Psoas muscle (tissue), 8 donors: ENCODE results near the gene MSANTD7. TPM values are rescaled to one million over a fixed set of nuclear protein-coding genes. Genes with fewer than 3 reads are reported as not detected.

Source experiments
- ATAC-seq, 4 donors: fragments of 200-7000 bp; cut with Tn5 transposase; one replicate each; pipeline ENCODE4 v1.9.1; 2020; ENCODE audit warnings: moderate library complexity in 3 of 4, mild to moderate bottlenecking in 2 of 4
- DNase-seq, 2 donors: peaks; one replicate each; pipeline ENCODE4 v3.0.0-alpha.2; 2020
- H3K27ac ChIP-seq: fragments of 200-600 bp; one replicate; pipeline ENCODE4 v1.8.0; 2022
- H3K27me3 ChIP-seq, 3 donors: fragments of 200-600 bp in 1 of 3; one replicate each; pipeline versions ENCODE4 v1.6.1 to v1.8.0; 2013 to 2022; ENCODE audit warnings: low read length in 2 of 3, mild to moderate bottlenecking in 2 of 3, moderate library complexity in 1 of 3; ENCODE audit not compliant: insufficient read depth in 3 of 3
- H3K36me3 ChIP-seq, 2 donors: fragments of 200-600 bp in 1 of 2; one replicate each; pipeline versions ENCODE4 v1.6.1 to v1.8.0; 2013 to 2022; ENCODE audit warnings: low read depth in 1 of 2, mild to moderate bottlenecking in 1 of 2, moderate library complexity in 1 of 2; ENCODE audit not compliant: insufficient read depth in 1 of 2
- H3K4me1 ChIP-seq: fragments of 200-600 bp; one replicate; pipeline ENCODE4 v1.8.0; 2022
- H3K4me3 ChIP-seq: fragments of 200-600 bp; one replicate; pipeline ENCODE4 v1.8.0; 2022; ENCODE audit warnings: mild to moderate bottlenecking
- H3K9me3 ChIP-seq: fragments of 200-600 bp; one replicate; pipeline ENCODE4 v1.8.0; 2022
- CTCF ChIP-seq: fragments of 200-600 bp; IDR thresholded peaks from one replicate; pipeline ENCODE4 v1.8.0; 2022; ENCODE audit warnings: antibody characterized with exemption
- WGBS, 3 donors: extraction: QIAGEN DNeasy Blood & Tissue Kit; methylation state at CpG; one replicate each; pipeline versions ENCODE4 v1.1.6 to v1.1.7; 2013; 5-methylcytosine and 5-hydroxymethylcytosine counted together
- intact Hi-C, 2 donors: fragments of 100-400 bp; cut with DNase I; formaldehyde crosslinking; loops; one replicate each; pipeline versions ENCODE4 v1.11.0 to v1.14.2; 2022
- polyA plus RNA-seq, 3 donors: library from polyadenylated mRNA; stranded (reverse); fragments of 200-250 nt; gene quantifications; one replicate each; pipeline ENCODE4 v1.2.3, GENCODE V29; 2013
- total RNA-seq, 4 donors: library from RNA; stranded (reverse); fragmentation: NEBNext Ultra II Directional in 2 of 4; extraction: Animal tissue kit (Norgen Biotek cat#: 25700) in 2 of 4; gene quantifications; one replicate each; pipeline versions ENCODE4 v1.2.1 to v1.2.4, GENCODE V29; 2021 to 2023
- donor health status: healthy with polysubstance abuse.
- donor health status: DM: no; HTN: no; CAD: no; lungs with moderate emphysema.
- donor health status: Bipolar disorder and iron deficiency.
- donor health status: healthy.
- donor health status: DM: yes; HTN: yes; CAD: no.
- donor health status: DM: no; HTN: no; CAD: no.
- donor health status: DM: no; HTN: no; CAD: no.
- donor health status: DM: yes; HTN: yes; CAD: no.

The MSANTD7 gene
- total and polyA plus RNA-seq, 7 donors: 3.4 to 9.7 (median 5.8) TPM

- ATAC-seq (no peak), DNase-seq (no peak)
- Histone ChIP-seq H3K36me3 (no peaks in the 10 kb centered on the region), H3K4me3 (no peak overlapping the region), H3K27ac (no peak overlapping the region), H3K4me1 (no peaks in the 10 kb centered on the region), H3K9me3 (no peaks in the 10 kb centered on the region), H3K27me3 (peaks cover 0 to 2% (median 0%) of the 10 kb centered on the region in 3 donors)
- WGBS, 3 donors: 0 to 45% (median 40%) methylated on average over 1 of the region's 1 CpG
- intact Hi-C loops: no loop called here
- TF ChIP-seq CTCF: no peak
Measured at GRCh38 chr10:14803827-14804226, 34.3 kb upstream of the MSANTD7 start.

DNA sequence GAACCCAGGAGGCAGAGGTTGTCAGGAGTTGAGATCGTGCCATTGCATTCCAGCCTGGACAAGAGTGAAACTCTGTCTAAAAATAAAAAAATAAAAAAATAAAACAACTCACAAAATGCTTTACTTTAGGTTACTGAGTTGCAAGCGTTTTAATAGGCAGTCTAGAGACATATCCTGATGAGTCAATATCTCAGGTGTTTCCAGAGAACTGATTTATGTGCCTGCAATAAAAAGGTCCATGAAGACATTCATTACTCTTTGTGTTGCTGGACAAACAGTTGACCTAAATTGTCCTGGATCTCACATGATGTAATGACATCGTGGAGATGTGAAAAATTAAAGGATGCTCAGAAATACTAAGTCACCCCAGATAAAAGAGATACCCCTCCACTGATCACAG is 31.8 kb upstream of the MSANTD7 start:
- no peak for TF ChIP-seq CTCF
- DNase-seq (no peak), ATAC-seq (no peak)
- intact Hi-C loops: no loop called here
- Histone ChIP-seq H3K4me3 (no peak overlapping the region), H3K36me3 (no peaks in the 10 kb centered on the region), H3K27ac (no peak overlapping the region), H3K4me1 (no peaks in the 10 kb centered on the region), H3K27me3 (peaks cover 0 to 2% (median 0%) of the 10 kb centered on the region in 3 donors), H3K9me3 (no peaks in the 10 kb centered on the region)
- 63 to 75% (median 72%) methylated on average over 3 of the region's 3 CpGs for WGBS, 3 donors

- H3K27me3 ChIP-seq: no peaks in the 10 kb centered on the region
- H3K4me1 ChIP-seq: no peaks in the 10 kb centered on the region
- WGBS, 3 donors: 62 to 65% (median 64%) methylated on average over 9 of the region's 9 CpGs
- ATAC-seq (no peak), DNase-seq (no peak)
- H3K27ac ChIP-seq: no peak overlapping the region
- TF ChIP-seq CTCF: no peak
- H3K4me3 ChIP-seq: no peak overlapping the region
- intact Hi-C loops: no loop called here
- no peaks in the 10 kb centered on the region for H3K9me3 ChIP-seq
- no peaks in the 10 kb centered on the region for H3K36me3 ChIP-seq
Measured at GRCh38 chr10:14810969-14811953, 26.8 kb upstream of the MSANTD7 start.

GRCh38 chr10:14812271-14812670 is 25.8 kb upstream of the MSANTD7 start:
- Histone ChIP-seq H3K4me1 (no peaks in the 10 kb centered on the region), H3K4me3 (no peak overlapping the region), H3K9me3 (no peaks in the 10 kb centered on the region), H3K36me3 (no peaks in the 10 kb centered on the region), H3K27me3 (no peaks in the 10 kb centered on the region), H3K27ac (no peak overlapping the region)
- ATAC-seq (no peak), DNase-seq (no peak)
- WGBS, 3 donors: 83 to 94% (median 87%) methylated on average over 3 of the region's 3 CpGs
- intact Hi-C loops: no loop called here
- TF ChIP-seq CTCF: no peak
